ENCODE data around the gene BIRC6.

The BIRC6 gene

GRCh38 chr2:32404691-32405090, 47.9 kb downstream of the BIRC6 start:
- TF ChIP-seq, protein P1, sequence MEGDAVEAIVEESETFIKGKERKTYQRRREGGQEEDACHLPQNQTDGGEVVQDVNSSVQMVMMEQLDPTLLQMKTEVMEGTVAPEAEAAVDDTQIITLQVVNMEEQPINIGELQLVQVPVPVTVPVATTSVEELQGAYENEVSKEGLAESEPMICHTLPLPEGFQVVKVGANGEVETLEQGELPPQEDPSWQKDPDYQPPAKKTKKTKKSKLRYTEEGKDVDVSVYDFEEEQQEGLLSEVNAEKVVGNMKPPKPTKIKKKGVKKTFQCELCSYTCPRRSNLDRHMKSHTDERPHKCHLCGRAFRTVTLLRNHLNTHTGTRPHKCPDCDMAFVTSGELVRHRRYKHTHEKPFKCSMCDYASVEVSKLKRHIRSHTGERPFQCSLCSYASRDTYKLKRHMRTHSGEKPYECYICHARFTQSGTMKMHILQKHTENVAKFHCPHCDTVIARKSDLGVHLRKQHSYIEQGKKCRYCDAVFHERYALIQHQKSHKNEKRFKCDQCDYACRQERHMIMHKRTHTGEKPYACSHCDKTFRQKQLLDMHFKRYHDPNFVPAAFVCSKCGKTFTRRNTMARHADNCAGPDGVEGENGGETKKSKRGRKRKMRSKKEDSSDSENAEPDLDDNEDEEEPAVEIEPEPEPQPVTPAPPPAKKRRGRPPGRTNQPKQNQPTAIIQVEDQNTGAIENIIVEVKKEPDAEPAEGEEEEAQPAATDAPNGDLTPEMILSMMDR (IDR thresholded peaks at IDR 0.05; ENCODE audit: borderline replicate concordance, insufficient read depth, low read depth, low read length) = no peak
- H3K4me3 ChIP-seq (ENCODE audit: low read depth, low read length) = no peak overlapping the region

DNA sequence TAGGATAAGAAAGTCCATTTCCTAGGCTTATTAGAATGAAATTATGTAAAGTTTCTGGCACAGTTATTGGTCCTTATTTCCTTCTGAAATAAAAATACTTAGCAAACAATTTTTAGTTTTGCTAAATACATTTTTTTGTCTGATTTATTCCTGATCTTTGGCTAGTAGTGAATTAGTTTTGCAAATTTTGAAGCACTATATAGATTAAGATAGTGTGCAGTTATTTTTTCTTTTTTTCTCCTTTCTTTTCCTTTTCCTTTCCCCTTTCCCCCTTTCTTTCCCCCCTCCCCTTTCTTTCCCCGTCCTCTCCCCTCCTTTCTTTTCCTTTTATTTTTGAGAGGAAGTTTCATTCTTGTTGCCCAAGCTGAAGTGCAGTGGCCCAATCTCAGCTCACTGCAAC, 59.7 kb downstream of the BIRC6 start:
- H3K4me3 ChIP-seq (ENCODE audit: low read depth, low read length) = no peak overlapping the region
- TF ChIP-seq, protein P1 (IDR thresholded peaks at IDR 0.05; ENCODE audit: borderline replicate concordance, insufficient read depth, low read depth, low read length) = no peak

DNA sequence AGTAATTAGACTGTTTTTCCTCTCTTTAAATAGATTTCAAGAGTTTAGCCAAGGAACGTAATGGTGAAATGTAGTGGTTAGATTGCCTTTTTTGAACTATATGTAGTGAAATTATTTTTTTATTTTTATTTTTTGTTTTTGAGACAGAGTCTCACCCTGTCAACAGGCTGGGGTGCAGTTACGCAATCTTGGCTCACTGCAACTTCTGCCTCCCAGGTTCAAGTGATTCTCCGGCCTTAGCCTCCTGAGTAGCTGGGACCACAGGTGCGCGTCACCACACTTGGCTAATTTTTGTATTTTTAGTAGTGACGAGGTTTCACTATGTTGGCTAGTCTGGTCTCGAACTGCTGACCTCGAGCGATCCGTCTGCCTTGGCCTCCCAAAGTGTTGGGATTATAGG, 60.8 kb downstream of the BIRC6 start:
- TF ChIP-seq, protein P1 (IDR thresholded peaks at IDR 0.05; ENCODE audit: borderline replicate concordance, insufficient read depth, low read depth, low read length) = no peak
- no peak overlapping the region for H3K4me3 ChIP-seq (ENCODE audit: low read depth, low read length)

DNA sequence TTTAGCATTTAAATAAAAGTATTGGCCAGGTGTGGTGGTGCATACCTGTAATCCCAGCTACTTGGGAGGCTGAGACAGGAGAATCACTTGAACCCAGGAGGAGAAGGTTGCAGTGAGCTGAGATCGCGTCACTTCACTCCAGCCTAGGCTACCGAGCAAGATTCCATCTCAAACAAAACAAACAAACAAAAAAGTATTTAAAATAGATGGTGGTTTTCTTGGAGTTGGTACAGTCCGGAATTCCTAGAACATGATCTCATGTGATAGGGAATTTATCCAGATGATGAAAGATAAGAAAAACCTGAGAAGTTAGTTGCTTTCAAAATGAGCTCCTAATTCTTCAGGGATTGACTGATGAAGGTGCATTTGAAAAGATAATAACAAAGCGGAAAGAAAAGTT, 62.0 kb downstream of the BIRC6 start:
- TF ChIP-seq, protein P1 (IDR thresholded peaks at IDR 0.05; ENCODE audit: borderline replicate concordance, insufficient read depth, low read depth, low read length) = no peak
- no peak overlapping the region for H3K4me3 ChIP-seq (ENCODE audit: low read depth, low read length)

GRCh38 chr2:32422133-32422532, 65.3 kb downstream of the BIRC6 start:
- no peak overlapping the region for H3K4me3 ChIP-seq (ENCODE audit: low read depth, low read length)
- TF ChIP-seq, protein P1 (IDR thresholded peaks at IDR 0.05; ENCODE audit: borderline replicate concordance, insufficient read depth, low read depth, low read length) = no peak

DNA sequence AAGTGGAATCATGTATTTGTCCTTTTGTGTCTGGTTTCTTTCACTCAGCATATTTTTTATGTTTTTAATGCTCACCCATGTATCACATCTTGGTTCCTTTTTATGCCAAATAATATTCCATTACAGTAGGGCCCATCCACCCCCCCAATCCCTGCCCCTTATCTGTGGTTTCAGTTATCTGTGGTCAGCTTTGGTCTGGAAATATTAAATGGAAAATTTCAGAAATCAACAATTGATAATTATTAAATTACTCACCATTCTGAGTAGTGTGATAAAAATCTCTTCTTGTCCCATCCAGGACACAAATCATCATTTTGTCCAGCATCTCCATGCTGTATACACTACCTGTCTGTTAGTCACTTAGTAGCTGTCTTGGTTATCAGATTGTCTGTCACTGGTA, 66.7 kb downstream of the BIRC6 start:
- TF ChIP-seq, protein P1 (IDR thresholded peaks at IDR 0.05; ENCODE audit: borderline replicate concordance, insufficient read depth, low read depth, low read length) = no peak
- H3K4me3 ChIP-seq (ENCODE audit: low read depth, low read length) = no peak overlapping the region

DNA sequence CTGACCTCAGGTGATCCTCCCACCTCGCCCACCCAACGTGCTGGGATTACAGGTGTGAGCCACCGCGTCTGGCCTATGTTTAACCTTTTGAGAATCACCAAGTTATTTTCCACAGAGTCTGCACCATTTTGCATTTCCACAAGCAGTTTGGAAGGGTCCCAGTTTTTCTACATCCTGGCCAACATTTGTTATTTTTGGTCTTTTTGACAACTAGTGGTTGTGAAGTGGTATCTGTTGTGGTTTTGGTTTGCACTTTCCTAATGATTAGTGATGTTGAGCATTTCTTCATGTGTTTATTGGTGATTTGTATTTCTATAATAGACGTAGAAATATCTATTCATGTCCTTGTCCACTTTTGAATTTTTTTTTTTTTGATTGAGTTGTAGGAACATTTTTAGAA, 67.9 kb downstream of the BIRC6 start:
- TF ChIP-seq, protein P1 (IDR thresholded peaks at IDR 0.05; ENCODE audit: borderline replicate concordance, insufficient read depth, low read depth, low read length) = no peak
- no peak overlapping the region for H3K4me3 ChIP-seq (ENCODE audit: low read depth, low read length)

All from GM12875 (cell line).